ENCODE data around the gene NCOA7. TPM values are rescaled to one million over a fixed set of nuclear protein-coding genes. Genes with fewer than 3 reads are reported as not detected.
A peak's percentile ranks its signal among the peaks of the same experiment; 100 is the strongest.

Gene NCOA7
- total and polyA plus RNA-seq, 9 of the 15 experiments (the other 6 are each of a cell fraction or from before 2014, with no cell fraction given), result 5.8 to 14.6 (median 9.3) TPM

- TF ChIP-seq ZNF507 (tag; conservative IDR thresholded peaks at IDR 0.05), result no peak
- no peak for TF ChIP-seq ZNF263 (CRISPR knock-in tag; IDR thresholded peaks at IDR 0.05; ENCODE audit: borderline replicate concordance)
- TF ChIP-seq RBBP5 (IDR thresholded peaks at IDR 0.05; ENCODE audit: borderline replicate concordance, insufficient read depth, low read length, poor library complexity, severe bottlenecking), result no peak
- TF ChIP-seq NR2C2 (CRISPR knock-in tag; IDR thresholded peaks at IDR 0.05), result no peak
- peak; percentile 16; the same call in 1 of the 2 replicates for TF ChIP-seq NR2C2 (tag; IDR thresholded peaks at IDR 0.05)
- no peak for TF ChIP-seq CBFB (CRISPR knock-in tag; IDR thresholded peaks at IDR 0.05)
- no peak for TF ChIP-seq POLR2G (IDR thresholded peaks at IDR 0.05; ENCODE audit: low read depth, low read length)
- no peak for TF ChIP-seq NR0B1 (IDR thresholded peaks at IDR 0.05; ENCODE audit: partially characterized antibody)
- TF ChIP-seq SMARCA4 (IDR thresholded peaks at IDR 0.05), result peak; percentile 78
- no peak for TF ChIP-seq PBX2 (CRISPR knock-in tag; IDR thresholded peaks at IDR 0.05; ENCODE audit: low read depth)
- no peak for TF ChIP-seq PBX2 (tag; conservative IDR thresholded peaks at IDR 0.05; ENCODE audit: low read depth)
- TF ChIP-seq BRF1 (IDR thresholded peaks at IDR 0.05; ENCODE audit: borderline replicate concordance, extremely low read depth, insufficient read length), result no peak
Observed at GRCh38 chr6:125942672-125943527, 152.1 kb downstream of the NCOA7 start (continued).
